ENCODE measurements around the gene DUSP22.

DNA sequence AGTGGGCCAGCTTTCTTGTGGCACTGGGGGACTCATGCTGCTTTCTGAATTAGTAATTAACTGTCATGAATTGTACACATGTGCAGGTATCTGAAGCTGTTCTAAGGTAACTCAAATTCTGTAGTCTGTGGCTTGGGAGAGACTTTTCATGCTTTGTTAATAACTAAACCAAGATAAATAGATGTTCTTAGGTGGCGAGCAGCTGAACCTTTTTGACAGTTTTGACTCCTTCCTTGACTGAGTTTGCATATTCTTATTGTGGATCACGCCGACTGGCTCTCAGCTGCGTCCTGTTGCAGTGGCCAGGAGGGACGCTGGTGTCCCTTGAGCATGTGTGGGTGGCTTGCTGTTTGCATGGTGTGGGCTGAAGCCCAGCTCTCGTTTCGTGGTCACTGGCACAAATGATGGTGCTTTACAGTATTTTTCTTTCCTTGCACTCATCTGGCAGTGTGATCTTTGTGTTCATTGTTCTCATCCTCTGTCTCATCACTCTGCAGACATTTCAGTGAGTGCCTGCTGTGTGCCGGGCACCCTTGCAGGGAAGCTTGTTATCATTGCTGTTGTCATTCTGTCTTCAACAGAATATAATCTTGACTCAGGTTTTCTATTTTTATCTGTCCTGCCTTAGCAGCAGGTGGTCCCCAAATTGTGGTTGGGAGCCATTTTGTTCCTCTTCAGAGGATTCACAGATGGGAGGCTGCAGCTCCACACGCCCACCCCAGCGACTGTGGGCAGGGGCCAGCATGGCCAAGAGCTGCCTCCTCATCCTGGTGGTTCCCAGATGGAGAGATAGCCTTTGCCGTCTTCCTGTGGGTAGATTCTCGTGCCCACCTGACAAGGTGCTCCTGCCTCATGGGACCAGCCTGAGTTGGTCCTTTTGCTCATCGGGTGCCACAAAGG is 39.6 kb downstream of the DUSP22 start:
- TF ChIP-seq, protein P1, sequence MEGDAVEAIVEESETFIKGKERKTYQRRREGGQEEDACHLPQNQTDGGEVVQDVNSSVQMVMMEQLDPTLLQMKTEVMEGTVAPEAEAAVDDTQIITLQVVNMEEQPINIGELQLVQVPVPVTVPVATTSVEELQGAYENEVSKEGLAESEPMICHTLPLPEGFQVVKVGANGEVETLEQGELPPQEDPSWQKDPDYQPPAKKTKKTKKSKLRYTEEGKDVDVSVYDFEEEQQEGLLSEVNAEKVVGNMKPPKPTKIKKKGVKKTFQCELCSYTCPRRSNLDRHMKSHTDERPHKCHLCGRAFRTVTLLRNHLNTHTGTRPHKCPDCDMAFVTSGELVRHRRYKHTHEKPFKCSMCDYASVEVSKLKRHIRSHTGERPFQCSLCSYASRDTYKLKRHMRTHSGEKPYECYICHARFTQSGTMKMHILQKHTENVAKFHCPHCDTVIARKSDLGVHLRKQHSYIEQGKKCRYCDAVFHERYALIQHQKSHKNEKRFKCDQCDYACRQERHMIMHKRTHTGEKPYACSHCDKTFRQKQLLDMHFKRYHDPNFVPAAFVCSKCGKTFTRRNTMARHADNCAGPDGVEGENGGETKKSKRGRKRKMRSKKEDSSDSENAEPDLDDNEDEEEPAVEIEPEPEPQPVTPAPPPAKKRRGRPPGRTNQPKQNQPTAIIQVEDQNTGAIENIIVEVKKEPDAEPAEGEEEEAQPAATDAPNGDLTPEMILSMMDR (IDR thresholded peaks at IDR 0.05; ENCODE audit: low read depth, low read length, poor library complexity, severe bottlenecking) = no peak
- TF ChIP-seq EZH2phosphoT487 (IDR thresholded peaks at IDR 0.05; ENCODE audit: borderline replicate concordance, low read length) = no peak
